Mesothelial cell of epicardium (in vitro differentiated cells): Measurements from ENCODE around the gene SLC25A2. TPM values are rescaled to one million over a fixed set of nuclear protein-coding genes. Genes with fewer than 3 reads are reported as not detected.
"Not testable (repeated sequence)": the region's sequence is repeated elsewhere in the genome, so short reads cannot be mapped to it uniquely, and the experiment has no call there.

Source experiments
- DNase-seq, 2 experiments: peaks; one replicate each; pipeline ENCODE4 v3.0.0; 2021; ENCODE audit warnings: low spot score in 2 of 2; ENCODE audit not compliant: unreplicated experiment in 2 of 2
- H3K27ac Mint-ChIP-seq: 2 replicates; pipeline ENCODE4 v1.8.0; 2021; ENCODE audit warnings: mixed read lengths
- H3K27me3 Mint-ChIP-seq: 2 replicates; pipeline ENCODE4 v1.8.0; 2021; ENCODE audit warnings: low read depth, mixed read lengths
- H3K36me3 Mint-ChIP-seq: 2 replicates; pipeline ENCODE4 v1.8.0; 2021; ENCODE audit warnings: mixed read lengths
- H3K4me1 Mint-ChIP-seq: 2 replicates; pipeline ENCODE4 v1.8.0; 2021; ENCODE audit warnings: mixed read lengths
- H3K4me3 Mint-ChIP-seq: 2 replicates; pipeline ENCODE4 v1.8.0; 2021; ENCODE audit warnings: mild to moderate bottlenecking, moderate library complexity, mixed read lengths
- H3K9me3 Mint-ChIP-seq: 2 replicates; pipeline ENCODE4 v1.8.0; 2021; ENCODE audit warnings: mixed read lengths
- total RNA-seq: library from RNA; stranded (reverse); gene quantifications from 3 replicates; pipeline ENCODE4 v1.2.1, GENCODE V29; 2021
- TF ChIP-seq, protein P1 (sequence below): fragments of 200-600 bp; sonication (generic); IDR thresholded peaks from one replicate; pipeline ENCODE4 v1.5.0; 2021; ENCODE audit warnings: antibody characterized with exemption; ENCODE audit not compliant: unreplicated experiment

SLC25A2 gene
- total RNA-seq, 1 donor from 2014 or later = 1.3 TPM

DNA sequence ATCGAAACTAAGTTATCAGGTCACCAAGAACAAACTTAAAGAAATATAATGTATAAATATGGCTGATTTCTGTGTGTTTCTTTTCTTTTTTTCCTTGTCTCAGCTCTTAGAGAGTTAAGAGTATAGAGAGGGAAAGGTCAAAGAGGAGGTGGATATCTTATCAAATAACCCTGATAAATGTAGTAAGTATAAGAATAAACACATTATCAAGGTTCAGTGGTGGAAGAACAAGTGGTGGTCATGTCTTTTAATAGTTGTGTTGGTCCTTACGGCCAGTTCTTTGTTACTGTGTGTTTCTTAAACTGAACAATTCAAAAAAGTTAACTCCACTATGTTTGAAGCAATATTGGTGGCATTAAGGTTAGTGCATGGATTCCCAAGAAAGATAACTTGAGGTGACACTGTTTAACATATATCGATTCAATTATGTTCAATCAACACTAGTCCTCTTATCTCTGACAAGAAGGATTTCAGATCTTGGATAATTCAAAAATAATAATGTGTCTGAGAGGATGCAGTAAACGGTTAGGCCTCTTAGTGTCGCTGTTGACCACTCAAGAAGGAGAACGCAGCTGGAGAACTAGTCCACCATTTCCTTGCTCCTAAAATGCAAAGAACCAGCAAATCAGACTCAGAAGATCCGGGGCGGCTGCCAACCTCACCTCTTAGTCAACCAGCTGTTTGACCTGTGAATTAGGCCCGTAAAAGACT, 39.5 kb upstream of the SLC25A2 start, which contains the start of gene PCDHGA3:
TSS of gene PCDHGA3 (plus strand) at position 588 of the 711 bp plus-strand sequence. CDS start 205 bp downstream, outside the sequence.
- H3K9me3 Mint-ChIP-seq = peaks cover 58% of the 10 kb centered on the region
- TF ChIP-seq, protein P1, sequence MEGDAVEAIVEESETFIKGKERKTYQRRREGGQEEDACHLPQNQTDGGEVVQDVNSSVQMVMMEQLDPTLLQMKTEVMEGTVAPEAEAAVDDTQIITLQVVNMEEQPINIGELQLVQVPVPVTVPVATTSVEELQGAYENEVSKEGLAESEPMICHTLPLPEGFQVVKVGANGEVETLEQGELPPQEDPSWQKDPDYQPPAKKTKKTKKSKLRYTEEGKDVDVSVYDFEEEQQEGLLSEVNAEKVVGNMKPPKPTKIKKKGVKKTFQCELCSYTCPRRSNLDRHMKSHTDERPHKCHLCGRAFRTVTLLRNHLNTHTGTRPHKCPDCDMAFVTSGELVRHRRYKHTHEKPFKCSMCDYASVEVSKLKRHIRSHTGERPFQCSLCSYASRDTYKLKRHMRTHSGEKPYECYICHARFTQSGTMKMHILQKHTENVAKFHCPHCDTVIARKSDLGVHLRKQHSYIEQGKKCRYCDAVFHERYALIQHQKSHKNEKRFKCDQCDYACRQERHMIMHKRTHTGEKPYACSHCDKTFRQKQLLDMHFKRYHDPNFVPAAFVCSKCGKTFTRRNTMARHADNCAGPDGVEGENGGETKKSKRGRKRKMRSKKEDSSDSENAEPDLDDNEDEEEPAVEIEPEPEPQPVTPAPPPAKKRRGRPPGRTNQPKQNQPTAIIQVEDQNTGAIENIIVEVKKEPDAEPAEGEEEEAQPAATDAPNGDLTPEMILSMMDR = no peak

DNA sequence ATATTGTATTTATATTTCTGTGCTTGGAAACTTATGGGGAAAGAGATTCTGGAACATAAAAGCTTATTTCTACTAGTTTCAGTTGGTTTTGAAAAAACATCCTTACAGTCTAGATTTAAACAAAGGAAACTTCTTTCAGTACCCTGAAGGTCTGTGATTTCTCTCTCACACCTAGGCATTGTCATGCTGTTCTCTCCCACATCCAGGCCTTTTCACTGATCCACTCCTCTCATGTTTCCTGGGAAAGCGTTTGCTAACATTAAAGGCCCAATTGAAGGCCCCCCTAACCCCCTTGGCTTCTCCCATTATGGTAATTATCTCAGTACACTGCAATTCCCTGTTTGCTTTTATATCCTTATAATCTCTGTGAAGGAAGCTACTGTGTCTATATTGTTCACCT, 38.9 kb upstream of the SLC25A2 start:
- Mint-ChIP-seq H3K4me1 (no peaks in the 10 kb centered on the region), H3K4me3 (no peak overlapping the region), H3K36me3 (peaks cover 15% of the 10 kb centered on the region), H3K27me3 (no peaks in the 10 kb centered on the region), H3K9me3 (peaks cover 60% of the 10 kb centered on the region), H3K27ac (no peak overlapping the region)
- TF ChIP-seq, protein P1 = no peak
- no peak for DNase-seq

More for the DNA sequence above, 39.5 kb upstream of the SLC25A2 start, which contains the start of gene PCDHGA3:
- Mint-ChIP-seq H3K27me3 (no peaks in the 10 kb centered on the region), H3K27ac (no peak within 1 kb of the TSS), H3K36me3 (peaks cover 15% of the 10 kb centered on the region), H3K4me1 (no peaks in the 10 kb centered on the region), H3K4me3 (no peak within 1 kb of the TSS)
- DNase-seq = no peak

DNA sequence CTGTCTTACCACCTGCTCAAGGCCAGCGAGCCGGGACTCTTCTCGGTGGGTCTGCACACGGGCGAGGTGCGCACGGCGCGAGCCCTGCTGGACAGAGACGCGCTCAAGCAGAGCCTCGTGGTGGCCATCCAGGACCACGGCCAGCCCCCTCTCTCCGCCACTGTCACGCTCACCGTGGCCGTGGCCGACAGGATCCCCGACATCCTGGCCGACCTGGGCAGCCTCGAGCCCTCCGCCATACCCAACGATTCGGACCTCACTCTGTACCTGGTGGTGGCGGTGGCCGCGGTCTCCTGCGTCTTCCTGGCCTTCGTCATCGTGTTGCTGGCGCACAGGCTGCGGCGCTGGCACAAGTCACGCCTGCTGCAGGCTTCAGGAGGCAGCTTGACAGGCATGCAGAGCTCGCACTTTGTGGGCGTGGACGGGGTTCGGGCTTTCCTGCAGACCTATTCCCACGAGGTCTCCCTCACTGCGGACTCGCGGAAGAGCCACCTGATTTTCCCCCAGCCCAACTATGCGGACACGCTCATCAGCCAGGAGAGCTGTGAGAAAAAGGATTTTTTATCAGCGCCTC, 37.0 kb upstream of the SLC25A2 start:
- DNase-seq, H3K27me3 Mint-ChIP-seq, H3K27ac Mint-ChIP-seq, H3K4me3 Mint-ChIP-seq, H3K4me1 Mint-ChIP-seq: not testable (repeated sequence)
- Mint-ChIP-seq H3K36me3 (peaks cover 15% of the 10 kb centered on the region), H3K9me3 (peaks cover 68% of the 10 kb centered on the region)

DNA sequence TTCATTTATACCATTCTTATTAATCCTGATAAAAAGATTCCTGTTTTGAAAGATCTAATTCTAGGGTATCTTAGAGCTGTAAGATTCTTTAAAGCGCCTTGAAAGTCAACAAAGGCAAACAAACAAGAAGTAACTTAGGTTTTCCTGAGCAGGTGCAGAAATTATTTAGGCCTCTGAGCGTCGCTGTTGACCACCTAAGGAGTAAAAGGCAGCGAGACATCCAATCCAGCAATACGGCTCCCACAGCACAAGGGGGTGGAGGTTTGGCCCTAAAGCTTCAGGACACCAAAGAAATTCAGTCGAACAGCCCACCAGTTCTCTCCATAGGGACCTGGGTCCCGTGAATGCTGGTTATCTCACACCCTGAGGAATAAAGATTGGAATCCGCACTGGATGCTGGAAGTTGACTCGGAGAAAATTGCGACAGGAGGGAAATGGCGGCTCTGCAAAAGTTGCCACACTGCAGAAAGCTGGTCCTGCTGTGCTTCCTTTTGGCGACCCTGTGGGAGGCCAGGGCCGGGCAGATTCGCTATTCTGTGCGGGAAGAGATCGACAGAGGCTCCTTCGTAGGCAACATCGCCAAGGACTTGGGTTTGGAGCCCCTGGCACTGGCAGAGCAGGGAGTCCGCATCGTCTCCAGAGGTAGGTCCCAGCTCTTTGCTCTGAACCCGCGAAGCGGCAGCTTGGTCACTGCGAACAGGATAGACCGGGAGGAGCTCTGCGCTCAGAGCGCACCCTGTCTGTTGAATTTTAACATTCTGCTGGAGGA, 34.9 kb upstream of the SLC25A2 start, which contains the start of gene PCDHGA2:
TSS of gene PCDHGA2 (plus strand) at position 223 of the 769 bp plus-strand sequence.
- no peak for DNase-seq
- Mint-ChIP-seq H3K4me3 (no peak within 1 kb of the TSS), H3K36me3 (peaks cover 10% of the 10 kb centered on the region), H3K4me1 (no peaks in the 10 kb centered on the region), H3K9me3 (peaks cover 75% of the 10 kb centered on the region), H3K27me3 (no peaks in the 10 kb centered on the region), H3K27ac (no peak within 1 kb of the TSS)
- TF ChIP-seq, protein P1 = no peak

DNA sequence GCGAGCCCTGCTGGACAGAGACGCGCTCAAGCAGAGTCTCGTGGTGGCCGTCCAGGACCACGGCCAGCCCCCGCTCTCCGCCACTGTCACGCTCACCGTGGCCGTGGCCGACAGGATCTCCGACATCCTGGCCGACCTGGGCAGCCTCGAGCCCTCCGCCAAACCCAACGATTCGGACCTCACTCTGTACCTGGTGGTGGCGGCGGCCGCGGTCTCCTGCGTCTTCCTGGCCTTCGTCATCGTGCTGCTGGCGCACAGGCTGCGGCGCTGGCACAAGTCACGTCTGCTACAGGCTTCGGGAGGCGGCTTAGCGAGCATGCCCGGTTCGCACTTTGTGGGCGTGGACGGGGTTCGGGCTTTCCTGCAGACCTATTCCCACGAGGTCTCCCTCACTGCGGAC, 28.7 kb upstream of the SLC25A2 start:
- H3K4me1 Mint-ChIP-seq, DNase-seq, H3K27ac Mint-ChIP-seq, H3K4me3 Mint-ChIP-seq, H3K36me3 Mint-ChIP-seq, H3K27me3 Mint-ChIP-seq: not testable (repeated sequence)
- H3K9me3 Mint-ChIP-seq = peaks cover 70% of the 10 kb centered on the region

DNA sequence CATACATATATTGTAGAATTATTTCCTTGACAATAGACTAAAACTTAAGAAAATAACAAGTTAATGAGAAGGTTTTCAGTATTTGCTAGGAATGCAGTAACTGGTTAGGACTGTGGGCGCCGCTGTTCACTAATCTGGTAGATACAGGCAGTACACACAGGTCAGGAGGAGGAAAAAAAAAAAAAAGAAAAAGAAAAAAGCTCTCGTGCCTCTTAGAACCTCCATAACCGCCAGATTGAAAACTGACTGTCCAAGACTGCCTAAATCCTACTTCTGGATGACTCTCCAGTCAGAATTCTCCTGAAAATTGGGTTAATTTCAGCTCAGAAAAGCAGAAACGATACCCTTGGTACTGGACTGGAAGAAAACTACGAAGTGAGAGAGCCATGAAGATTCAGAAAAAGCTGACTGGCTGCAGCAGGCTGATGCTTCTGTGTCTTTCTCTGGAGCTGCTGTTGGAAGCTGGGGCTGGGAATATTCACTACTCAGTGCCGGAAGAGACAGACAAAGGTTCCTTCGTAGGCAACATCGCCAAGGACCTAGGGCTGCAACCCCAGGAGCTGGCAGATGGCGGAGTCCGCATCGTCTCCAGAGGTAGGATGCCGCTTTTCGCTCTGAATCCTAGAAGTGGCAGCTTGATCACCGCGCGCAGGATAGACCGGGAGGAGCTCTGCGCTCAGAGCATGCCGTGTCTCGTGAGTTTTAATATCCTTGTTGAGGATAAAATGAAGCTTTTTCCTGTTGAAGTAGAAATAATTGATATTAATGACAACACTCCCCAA, 26.6 kb upstream of the SLC25A2 start, which contains the start of gene PCDHGA1:
TSS of gene PCDHGA1 (plus strand) at position 216 of the 782 bp plus-strand sequence.
- no peaks in the 10 kb centered on the region for H3K4me1 Mint-ChIP-seq
- H3K36me3 Mint-ChIP-seq = peaks cover 8% of the 10 kb centered on the region
- H3K27me3 Mint-ChIP-seq = no peaks in the 10 kb centered on the region
- TF ChIP-seq, protein P1 = no peak
- DNase-seq = no peak
- peaks cover 68% of the 10 kb centered on the region for H3K9me3 Mint-ChIP-seq
- H3K27ac Mint-ChIP-seq = no peak within 1 kb of the TSS
- H3K4me3 Mint-ChIP-seq = no peak within 1 kb of the TSS
